Neutrophil (primary cell): ENCODE results near the gene TSPAN16.

Experiments used
- H3K27ac ChIP-seq: fragments of 200-600 bp; sonication (generic); 2 replicates; pipeline ENCODE4 v1.5.1; 2016; ENCODE audit warnings: mild to moderate bottlenecking, moderate library complexity
- H3K27me3 ChIP-seq: fragments of 200-600 bp; sonication (generic); 2 replicates; pipeline ENCODE4 v1.6.0; 2016; ENCODE audit warnings: mild to moderate bottlenecking
- H3K36me3 ChIP-seq: fragments of 200-600 bp; sonication (generic); 2 replicates; pipeline ENCODE4 v1.5.1; 2017
- H3K4me1 ChIP-seq, 2 experiments: fragments of 200-600 bp in 1 of 2; sonication (generic) in 1 of 2; 1 replicate in 1 of 2; 2 replicates in 1 of 2; pipeline versions ENCODE4 v1.5.1 to v1.6.1; 2013 to 2016; ENCODE audit warnings: low read depth in 1 of 2, low read length in 1 of 2, mild to moderate bottlenecking in 1 of 2, moderate library complexity in 1 of 2; ENCODE audit not compliant: control insufficient read depth in 1 of 2, insufficient read depth in 1 of 2
- H3K4me3 ChIP-seq, 2 experiments: fragments of 200-600 bp in 1 of 2; sonication (generic) in 1 of 2; 1 replicate in 1 of 2; 2 replicates in 1 of 2; pipeline ENCODE4 v1.5.1; 2013 to 2016; ENCODE audit warnings: low read depth in 1 of 2, low read length in 1 of 2, mild to moderate bottlenecking in 1 of 2, moderate library complexity in 1 of 2
- H3K9me3 ChIP-seq: fragments of 200-600 bp; sonication (generic); 2 replicates; pipeline ENCODE4 v1.5.1; 2016
- TF ChIP-seq, protein P1 (sequence below): fragments of 200-600 bp; sonication (generic); IDR thresholded peaks from 2 replicates; pipeline ENCODE4 v1.5.1; 2016; ENCODE audit warnings: antibody characterized with exemption

Gene TSPAN16

DNA sequence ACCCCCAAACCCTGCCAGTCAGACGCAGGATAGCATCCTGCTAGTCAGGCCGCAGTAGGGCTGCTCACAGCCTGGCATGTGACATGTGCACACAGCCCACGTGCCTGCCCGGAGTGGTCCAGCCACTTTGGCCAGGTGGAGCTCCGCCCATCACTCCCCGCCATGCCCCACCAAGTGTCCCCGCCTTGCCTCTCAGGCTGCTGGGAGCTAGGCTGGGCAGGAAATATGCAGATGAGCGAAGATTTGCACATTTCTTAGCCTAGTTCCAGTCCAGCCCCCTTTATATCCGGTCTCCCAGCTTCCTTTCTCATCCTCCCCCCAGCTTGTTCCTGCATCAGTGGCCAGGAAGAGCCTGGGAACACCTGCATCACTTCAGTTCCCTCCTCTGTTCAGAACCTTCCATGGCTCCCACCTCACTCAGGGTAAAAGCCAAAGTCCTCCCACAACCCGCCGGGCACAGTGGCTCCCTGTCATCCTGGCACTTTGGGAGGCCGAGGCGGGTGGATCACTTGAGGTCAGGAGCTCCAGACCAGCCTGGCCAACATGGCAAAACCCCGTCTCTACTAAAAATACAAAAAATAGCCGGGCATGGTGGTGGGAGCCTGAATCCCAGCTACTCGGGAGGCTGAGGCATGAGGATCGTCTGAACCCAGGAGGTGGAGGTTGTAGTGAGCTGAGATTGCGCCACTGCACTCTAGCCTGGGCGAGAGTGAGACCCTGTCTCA, 31.3 kb upstream of the TSPAN16 start:
- TF ChIP-seq, protein P1, sequence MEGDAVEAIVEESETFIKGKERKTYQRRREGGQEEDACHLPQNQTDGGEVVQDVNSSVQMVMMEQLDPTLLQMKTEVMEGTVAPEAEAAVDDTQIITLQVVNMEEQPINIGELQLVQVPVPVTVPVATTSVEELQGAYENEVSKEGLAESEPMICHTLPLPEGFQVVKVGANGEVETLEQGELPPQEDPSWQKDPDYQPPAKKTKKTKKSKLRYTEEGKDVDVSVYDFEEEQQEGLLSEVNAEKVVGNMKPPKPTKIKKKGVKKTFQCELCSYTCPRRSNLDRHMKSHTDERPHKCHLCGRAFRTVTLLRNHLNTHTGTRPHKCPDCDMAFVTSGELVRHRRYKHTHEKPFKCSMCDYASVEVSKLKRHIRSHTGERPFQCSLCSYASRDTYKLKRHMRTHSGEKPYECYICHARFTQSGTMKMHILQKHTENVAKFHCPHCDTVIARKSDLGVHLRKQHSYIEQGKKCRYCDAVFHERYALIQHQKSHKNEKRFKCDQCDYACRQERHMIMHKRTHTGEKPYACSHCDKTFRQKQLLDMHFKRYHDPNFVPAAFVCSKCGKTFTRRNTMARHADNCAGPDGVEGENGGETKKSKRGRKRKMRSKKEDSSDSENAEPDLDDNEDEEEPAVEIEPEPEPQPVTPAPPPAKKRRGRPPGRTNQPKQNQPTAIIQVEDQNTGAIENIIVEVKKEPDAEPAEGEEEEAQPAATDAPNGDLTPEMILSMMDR, result no peak
- Histone ChIP-seq H3K27me3 (peaks cover 97% of the 10 kb centered on the region), H3K36me3 (no peaks in the 10 kb centered on the region)

DNA sequence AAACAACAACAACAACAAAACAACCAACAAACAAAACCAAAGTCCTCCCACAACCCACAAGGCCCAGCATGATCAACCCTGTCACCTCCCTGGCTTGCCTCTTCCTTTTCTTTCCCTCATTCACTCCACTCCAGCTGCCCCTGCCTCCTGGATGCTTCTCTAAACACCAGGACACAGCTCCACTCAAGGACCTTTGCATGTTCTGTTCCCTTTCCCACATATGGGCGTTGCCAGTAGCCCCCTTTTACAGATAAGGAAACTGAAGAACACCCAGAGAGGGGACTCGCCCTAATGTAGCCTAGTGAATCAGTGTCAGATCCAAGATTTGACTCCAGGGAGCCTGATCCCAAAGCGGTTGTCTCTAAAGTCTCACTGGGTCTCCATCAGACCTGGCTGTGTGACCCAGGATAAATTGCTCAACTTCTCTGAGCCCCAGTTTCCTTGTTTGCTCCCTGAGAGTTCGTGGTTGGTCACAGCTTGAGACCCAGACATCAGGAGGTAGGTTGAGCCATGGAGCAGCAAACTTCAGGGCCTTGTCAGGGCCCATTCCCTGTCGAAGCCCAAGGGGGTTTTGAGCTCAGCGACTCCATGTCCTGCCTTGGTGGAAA, 30.7 kb upstream of the TSPAN16 start:
- no peaks in the 10 kb centered on the region for H3K36me3 ChIP-seq
- no peak overlapping the region for H3K27ac ChIP-seq
- TF ChIP-seq, protein P1, result no peak
- no peaks in the 10 kb centered on the region for H3K9me3 ChIP-seq
- H3K27me3 ChIP-seq, result peaks cover 98% of the 10 kb centered on the region
- H3K4me1 ChIP-seq, result peaks cover 0 to 2% of the 10 kb centered on the region in 2 experiments
- no peak overlapping the region for H3K4me3 ChIP-seq

More for the DNA sequence above, 31.3 kb upstream of the TSPAN16 start:
- H3K4me3 ChIP-seq, result no peak overlapping the region
- H3K27ac ChIP-seq, result no peak overlapping the region
- no peaks in the 10 kb centered on the region for H3K9me3 ChIP-seq
- H3K4me1 ChIP-seq, result peaks cover 0 to 2% of the 10 kb centered on the region in 2 experiments

DNA sequence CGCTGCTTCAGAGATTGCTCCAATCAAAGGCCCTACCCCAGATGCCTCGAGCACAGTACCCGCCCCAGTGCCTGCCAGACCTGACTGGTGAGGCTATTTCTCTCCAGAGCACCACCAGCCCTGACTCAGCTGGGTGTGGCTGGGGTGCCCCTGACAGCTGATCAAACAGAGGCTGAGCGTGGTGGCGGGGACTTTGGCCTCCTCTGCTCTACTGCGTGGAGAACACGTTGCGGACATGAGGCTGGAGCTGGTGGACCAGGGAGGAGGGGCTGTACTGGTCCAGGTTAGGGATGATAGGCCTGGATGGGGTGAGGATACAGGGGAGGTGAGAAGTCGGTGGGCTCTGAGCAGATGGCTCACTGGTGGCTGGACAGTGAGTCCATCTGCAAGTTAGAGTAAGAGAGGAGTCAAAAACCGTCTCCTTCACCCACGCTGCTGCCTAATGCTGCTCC, 30.1 kb upstream of the TSPAN16 start:
- TF ChIP-seq, protein P1, result no peak
- H3K27ac ChIP-seq, result no peak overlapping the region
- H3K4me1 ChIP-seq, result peaks cover 0 to 2% of the 10 kb centered on the region in 2 experiments
- H3K4me3 ChIP-seq, result no peak overlapping the region
- peaks cover 96% of the 10 kb centered on the region for H3K27me3 ChIP-seq
- no peaks in the 10 kb centered on the region for H3K36me3 ChIP-seq
- no peaks in the 10 kb centered on the region for H3K9me3 ChIP-seq

DNA sequence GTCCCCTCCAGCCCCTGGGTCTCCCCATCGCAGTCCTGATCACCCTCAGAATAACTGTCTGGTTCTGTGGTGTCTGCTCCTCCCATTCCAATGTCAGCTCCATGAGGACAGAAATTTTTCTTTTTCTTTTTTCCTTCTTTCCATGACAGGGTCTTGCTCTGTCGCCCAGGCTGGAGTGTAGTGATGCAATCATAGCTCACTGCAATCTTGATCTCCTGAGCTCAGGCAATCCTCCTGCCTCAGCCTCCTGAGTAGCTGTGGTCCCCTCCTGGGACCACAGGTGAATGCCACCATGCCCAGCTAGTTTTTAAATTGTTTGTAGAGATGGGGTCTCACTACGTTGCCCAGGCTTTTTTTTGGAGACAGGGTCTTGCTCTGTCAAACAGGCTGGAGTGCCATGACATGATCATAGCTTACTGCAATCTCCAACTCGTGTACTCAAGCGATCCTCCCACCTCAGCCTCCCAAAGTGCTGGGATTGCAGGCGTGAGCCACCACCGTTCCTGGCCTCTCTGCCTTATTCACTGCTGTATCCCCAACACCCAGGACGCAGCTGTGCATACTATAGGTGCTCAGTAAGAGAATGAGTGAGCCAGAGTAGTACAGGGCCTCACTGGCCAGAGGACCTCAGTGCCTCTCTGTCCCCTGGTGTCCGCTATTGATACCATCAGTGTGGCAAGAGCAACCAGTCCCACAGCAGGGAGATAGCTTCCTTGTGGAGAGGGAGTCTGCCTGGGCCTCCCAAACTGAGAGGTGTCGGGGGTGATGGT, 28.5 kb upstream of the TSPAN16 start:
- H3K9me3 ChIP-seq, result no peaks in the 10 kb centered on the region
- H3K27ac ChIP-seq, result no peak overlapping the region
- H3K27me3 ChIP-seq, result peaks cover 83% of the 10 kb centered on the region
- H3K4me3 ChIP-seq, result no peak overlapping the region
- TF ChIP-seq, protein P1, result no peak
- H3K36me3 ChIP-seq, result no peaks in the 10 kb centered on the region
- peaks cover 0 to 2% of the 10 kb centered on the region in 2 experiments for H3K4me1 ChIP-seq

DNA sequence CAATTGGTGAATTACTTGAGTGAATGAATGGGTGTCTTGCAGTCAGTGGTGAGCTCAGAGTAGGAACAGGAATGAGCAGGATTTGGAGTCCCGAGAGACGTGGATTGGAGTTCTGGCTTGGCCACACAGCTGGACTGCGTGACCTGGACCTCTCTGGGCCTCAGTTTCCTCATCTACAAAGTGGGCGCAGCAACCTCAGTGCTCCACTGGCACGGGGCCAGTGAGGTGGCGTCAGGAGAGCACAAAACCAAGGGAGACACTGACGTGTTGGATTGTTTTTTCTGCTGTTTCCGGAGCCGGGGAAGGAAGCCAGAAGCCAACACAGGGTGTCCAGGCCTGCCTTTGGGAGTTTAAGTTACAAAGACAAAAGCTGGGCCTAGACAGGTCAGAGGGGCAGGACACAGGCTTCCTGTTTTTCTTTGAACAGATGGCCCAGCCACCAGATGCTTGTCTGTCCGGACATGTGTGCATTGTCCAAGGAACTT, 27.1 kb upstream of the TSPAN16 start:
- TF ChIP-seq, protein P1, result no peak
- Histone ChIP-seq H3K4me1 (no peaks in the 10 kb centered on the region), H3K36me3 (no peaks in the 10 kb centered on the region), H3K4me3 (no peak overlapping the region), H3K27me3 (peaks cover 81% of the 10 kb centered on the region), H3K9me3 (no peaks in the 10 kb centered on the region), H3K27ac (no peak overlapping the region)
